Erythroblast (primary cell): ENCODE results near the gene RASA3.

Experiments used
- GATA1 ChIP-seq: IDR thresholded peaks from 2 replicates; pipeline ENCODE4 v1.6.1; 2011; ENCODE audit warnings: low read depth, mild to moderate bottlenecking, control low read depth, low read length, moderate library complexity
- POLR2A ChIP-seq: IDR thresholded peaks from 2 replicates; pipeline ENCODE4 v1.6.1; 2011; ENCODE audit warnings: mild to moderate bottlenecking, low read length

DNA sequence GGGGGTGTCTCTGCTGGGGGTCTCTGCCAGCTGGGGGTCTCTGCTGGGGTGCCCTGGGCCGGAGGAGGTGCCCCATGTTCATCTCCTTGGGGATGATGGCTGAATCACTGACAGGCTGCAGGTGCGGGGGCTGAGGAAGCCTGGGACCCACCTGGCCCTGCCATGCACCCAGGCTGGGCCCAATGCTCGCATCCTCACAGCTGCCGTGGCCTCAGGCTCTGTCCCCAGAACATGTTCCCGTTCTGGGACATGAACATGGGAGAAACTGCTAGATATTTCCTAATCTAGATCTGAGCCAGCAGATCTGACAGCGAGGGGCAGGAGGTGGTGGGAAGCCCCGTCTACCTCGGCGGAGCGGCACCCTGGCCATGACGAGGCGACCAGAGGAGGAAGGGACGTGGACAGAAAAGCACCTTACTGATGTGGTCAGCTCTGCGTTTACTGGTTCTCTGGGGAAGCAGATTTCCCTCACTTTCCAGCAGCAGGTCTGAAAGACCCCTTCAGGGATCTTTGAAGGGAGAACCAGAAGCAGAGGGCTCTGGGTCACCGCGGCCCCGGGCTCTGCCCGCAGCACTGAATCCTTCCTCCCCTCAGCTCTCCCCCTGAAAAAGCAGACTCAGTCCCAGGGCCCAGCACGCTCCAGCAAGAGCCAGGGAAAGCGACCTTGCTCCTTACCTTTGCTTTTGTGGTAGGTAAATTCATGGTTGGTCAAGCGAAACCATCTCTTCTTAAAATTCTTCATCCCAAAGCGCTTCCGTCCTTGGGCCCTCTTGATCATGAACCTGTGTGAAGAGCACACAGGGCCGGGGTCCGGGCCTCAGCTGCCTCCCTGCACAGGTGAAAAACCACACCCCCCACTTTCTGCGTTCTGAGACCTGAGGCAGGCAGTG, 132.0 kb downstream of the RASA3 start:
- TF ChIP-seq POLR2A: no peak
- TF ChIP-seq GATA1: no peak
